DOHH2 (cell line): Measurements from ENCODE around the gene SBK2.
A peak's percentile ranks its signal among the peaks of the same experiment; 100 is the strongest.
"Not testable (repeated sequence)": the region's sequence is repeated elsewhere in the genome, so short reads cannot be mapped to it uniquely, and the experiment has no call there.

ENCODE experiments used
- H3F3A ChIP-seq: fragments of 200-600 bp; sonication (generic), shearing (Covaris generic); 2 replicates; pipeline ENCODE4 v1.6.0; 2016; ENCODE audit warnings: antibody characterized with exemption, mild to moderate bottlenecking; ENCODE audit not compliant: control insufficient read depth, insufficient read depth
- H3K27ac ChIP-seq: fragments of 200-600 bp; sonication (generic); 2 replicates; pipeline ENCODE4 v1.5.1; 2014; ENCODE audit warnings: low read depth, mild to moderate bottlenecking, low read length, moderate library complexity
- H3K27me3 ChIP-seq: fragments of 200-600 bp; sonication (generic); 2 replicates; pipeline ENCODE4 v1.6.1; 2014; ENCODE audit warnings: mild to moderate bottlenecking, low read length, mixed read lengths; ENCODE audit not compliant: control insufficient read depth
- H3K36me3 ChIP-seq: fragments of 200-600 bp; sonication (generic); 2 replicates; pipeline ENCODE4 v1.6.1; 2014; ENCODE audit warnings: mild to moderate bottlenecking, low read length, moderate library complexity, mixed read lengths; ENCODE audit not compliant: control insufficient read depth
- H3K4me1 ChIP-seq: fragments of 200-600 bp; sonication (generic); 2 replicates; pipeline ENCODE4 v1.6.1; 2014; ENCODE audit warnings: mild to moderate bottlenecking, low read length, mixed read lengths; ENCODE audit not compliant: control insufficient read depth
- H3K4me2 ChIP-seq: fragments of 200-600 bp; sonication (generic); 2 replicates; pipeline ENCODE4 v1.6.0; 2014; ENCODE audit warnings: mild to moderate bottlenecking, low read length, moderate library complexity
- H3K4me3 ChIP-seq: fragments of 200-600 bp; sonication (generic); 2 replicates; pipeline ENCODE4 v1.5.1; 2014; ENCODE audit warnings: mild to moderate bottlenecking, low read length, mixed read lengths
- H3K79me2 ChIP-seq: fragments of 200-600 bp; sonication (generic); 2 replicates; pipeline ENCODE4 v1.6.1; 2014; ENCODE audit warnings: mild to moderate bottlenecking, low read length, mixed read lengths; ENCODE audit not compliant: control insufficient read depth
- H3K9me2 ChIP-seq: fragments of 200-600 bp; sonication (generic); replicated peaks from 2 replicates; pipeline ENCODE4 v1.6.1; 2014; ENCODE audit warnings: mild to moderate bottlenecking, low read length, mixed read lengths; ENCODE audit not compliant: control insufficient read depth
- H3K9me3 ChIP-seq: fragments of 200-600 bp; sonication (generic); 2 replicates; pipeline ENCODE4 v1.6.1; 2014; ENCODE audit warnings: antibody characterized with exemption, low read length, mixed read lengths; ENCODE audit not compliant: control insufficient read depth, insufficient read depth
- H4K20me1 ChIP-seq: fragments of 200-600 bp; sonication (generic); 2 replicates; pipeline ENCODE4 v1.6.0; 2014; ENCODE audit warnings: low read depth, mild to moderate bottlenecking, antibody characterized with exemption, low read length, moderate library complexity; ENCODE audit not compliant: control insufficient read depth, insufficient read depth
- CTCF ChIP-seq: fragments of 200-600 bp; sonication (generic); IDR thresholded peaks from one replicate; pipeline ENCODE4 v1.5.1; 2014; ENCODE audit warnings: antibody characterized with exemption, mild to moderate bottlenecking, low read depth, low read length; ENCODE audit not compliant: poor library complexity, severe bottlenecking
- EZH2phosphoT487 ChIP-seq: fragments of 200-600 bp; sonication (generic); IDR thresholded peaks from 2 replicates; pipeline ENCODE4 v1.6.1; 2017; ENCODE audit warnings: borderline replicate concordance, mild to moderate bottlenecking, antibody characterized with exemption, low read length, moderate library complexity, mixed read lengths

The SBK2 gene

GRCh38 chr19:55536951-55537740, at the start of gene SBK2:
Gene SBK2, minus strand, starts transcription at chr19:55537133. Its CDS starts 839 bp downstream, at chr19:55536294.
- Histone ChIP-seq H3F3A (no peaks in the 10 kb centered on the region), H3K4me3 (no peak within 1 kb of the TSS), H4K20me1 (no peaks in the 10 kb centered on the region), H3K9me3 (no peaks in the 10 kb centered on the region), H3K27me3 (no peaks in the 10 kb centered on the region), H3K4me2 (no peak within 1 kb of the TSS), H3K9me2 (no peaks in the 10 kb centered on the region), H3K79me2 (no peaks in the 10 kb centered on the region), H3K27ac (no peak within 1 kb of the TSS), H3K4me1 (no peaks in the 10 kb centered on the region), H3K36me3 (no peaks in the 10 kb centered on the region)
- TF ChIP-seq CTCF: peak; percentile 23
- no peak for TF ChIP-seq EZH2phosphoT487

GRCh38 chr19:55585658-55586339, 48.9 kb upstream of the SBK2 start:
- Histone ChIP-seq H3K79me2 (peaks cover 4% of the 10 kb centered on the region), H3K4me2 (peak overlapping the region; percentile 87), H3K27me3 (no peaks in the 10 kb centered on the region), H3K9me2 (no peaks in the 10 kb centered on the region), H3F3A (peaks cover 36% of the 10 kb centered on the region), H3K4me3 (peak overlapping the region; percentile 86), H3K36me3 (no peaks in the 10 kb centered on the region), H3K4me1 (peaks cover 41% of the 10 kb centered on the region), H3K27ac (peak overlapping the region; percentile 54), H4K20me1 (no peaks in the 10 kb centered on the region), H3K9me3 (no peaks in the 10 kb centered on the region)
- TF ChIP-seq CTCF: no peak
- no peak for TF ChIP-seq EZH2phosphoT487

- no peaks in the 10 kb centered on the region for H3K9me2 ChIP-seq
- peaks cover 12% of the 10 kb centered on the region for H3K79me2 ChIP-seq
- no peaks in the 10 kb centered on the region for H3K9me3 ChIP-seq
- H3K4me2 ChIP-seq: no peak overlapping the region
- peaks cover 44% of the 10 kb centered on the region for H3K4me1 ChIP-seq
- no peaks in the 10 kb centered on the region for H4K20me1 ChIP-seq
- H3K4me3 ChIP-seq: no peak overlapping the region
- TF ChIP-seq EZH2phosphoT487 (no peak), CTCF (no peak)
- H3K27ac ChIP-seq: peak overlapping the region; percentile 54; the same call in 1 of the 2 replicates
- H3K27me3 ChIP-seq: no peaks in the 10 kb centered on the region
- 0 out of 2 replicates have a peak, but pooled peaks cover 4% of the 10 kb centered on the region for H3K36me3 ChIP-seq
- H3F3A ChIP-seq: peaks cover 36% of the 10 kb centered on the region
These were observed 47.9 kb upstream of the SBK2 start for GRCh38 chr19:55584871-55585270.

- not testable (repeated sequence) for H3K36me3 ChIP-seq, H4K20me1 ChIP-seq, H3K4me3 ChIP-seq, H3K9me3 ChIP-seq, H3K4me2 ChIP-seq, H3K27ac ChIP-seq, H3K9me2 ChIP-seq, H3K27me3 ChIP-seq
- H3F3A ChIP-seq: peaks cover 36% of the 10 kb centered on the region
- peaks cover 18% of the 10 kb centered on the region for H3K79me2 ChIP-seq
- peaks cover 48% of the 10 kb centered on the region for H3K4me1 ChIP-seq
These were observed 47.0 kb upstream of the SBK2 start for GRCh38 chr19:55583897-55584296.

GRCh38 chr19:55582284-55582683, 45.4 kb upstream of the SBK2 start:
- not testable (repeated sequence) for H3K4me3 ChIP-seq, H3K4me2 ChIP-seq, H3K27ac ChIP-seq, H3K36me3 ChIP-seq, H3K27me3 ChIP-seq, H3K9me2 ChIP-seq, H3K9me3 ChIP-seq, H4K20me1 ChIP-seq
- Histone ChIP-seq H3F3A (peaks cover 34% of the 10 kb centered on the region), H3K79me2 (peaks cover 21% of the 10 kb centered on the region), H3K4me1 (peaks cover 40% of the 10 kb centered on the region)
